ENCODE measurements around the gene TPST1. TPM values are rescaled to one million over a fixed set of nuclear protein-coding genes. Genes with fewer than 3 reads are reported as not detected.
"Not testable (repeated sequence)": the region's sequence is repeated elsewhere in the genome, so short reads cannot be mapped to it uniquely, and the experiment has no call there.

The TPST1 gene
- total RNA-seq, 1 donor from 2014 or later, result 2.1 TPM

- no peak overlapping the region for H3K27ac Mint-ChIP-seq
- intact Hi-C loops (cut with micrococcal nuclease), result no loop called here
- no peaks in the 10 kb centered on the region for H3K36me3 Mint-ChIP-seq (ENCODE audit: low read depth)
- no peaks in the 10 kb centered on the region for H3K4me1 Mint-ChIP-seq
- DNase-seq, result no peak
- H3K27me3 Mint-ChIP-seq, result no peaks in the 10 kb centered on the region
- H3K9me3 Mint-ChIP-seq, result no peaks in the 10 kb centered on the region
- no peak overlapping the region for H3K4me3 Mint-ChIP-seq
Measured at GRCh38 chr7:66356277-66356721, 151.2 kb downstream of the TPST1 start.

DNA sequence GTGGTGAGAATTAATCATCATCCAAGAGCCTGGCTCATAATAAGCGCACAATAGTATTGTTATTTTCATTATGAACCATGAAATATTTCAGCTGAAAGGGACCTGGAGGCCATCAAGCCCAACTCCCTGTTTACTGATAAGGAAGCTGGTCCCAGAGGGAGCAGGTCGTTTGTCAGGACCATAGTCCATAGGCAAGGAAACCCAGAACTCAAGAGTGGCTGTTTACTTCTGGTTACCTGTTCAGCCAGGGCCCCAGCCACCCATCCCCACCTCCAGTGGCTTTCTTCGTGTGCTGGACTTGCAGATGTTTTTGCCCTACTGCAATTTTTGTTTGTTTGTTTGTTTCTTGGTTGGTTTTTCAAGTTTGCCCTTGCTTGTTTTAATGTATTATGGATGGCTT, 152.0 kb downstream of the TPST1 start:
- Mint-ChIP-seq H3K27ac (no peak overlapping the region), H3K36me3 (ENCODE audit: low read depth) (no peaks in the 10 kb centered on the region), H3K4me1 (no peaks in the 10 kb centered on the region), H3K27me3 (no peaks in the 10 kb centered on the region), H3K4me3 (no peak overlapping the region), H3K9me3 (no peaks in the 10 kb centered on the region)
- intact Hi-C loops (cut with micrococcal nuclease), result no loop called here
- DNase-seq, result no peak

DNA sequence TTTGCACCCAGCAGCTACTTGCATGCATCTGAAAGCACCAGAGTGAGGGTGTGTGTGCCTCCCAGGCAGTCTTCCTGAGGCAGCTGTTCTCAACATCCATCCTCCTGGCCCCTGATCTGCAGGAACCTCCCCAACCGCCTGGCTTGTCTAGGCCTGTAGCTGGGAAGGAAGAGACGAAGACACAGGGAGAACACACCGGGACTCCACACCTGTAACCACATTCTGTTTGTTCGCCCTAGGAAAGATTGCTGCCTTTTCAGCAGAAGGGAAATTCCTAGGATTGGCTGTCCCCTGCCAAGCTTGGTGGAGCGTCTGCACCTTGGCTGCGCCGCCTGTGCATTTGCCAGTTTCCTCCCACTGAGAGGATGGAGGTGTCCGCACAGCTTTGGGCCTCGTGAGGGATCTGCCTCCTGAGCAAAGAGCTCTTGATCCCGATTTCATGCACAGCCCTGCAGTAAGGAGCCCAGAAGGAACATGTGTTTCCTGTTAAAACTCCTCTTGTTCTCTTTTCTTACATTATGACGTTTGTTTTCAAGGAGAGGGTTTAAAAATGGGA, 154.6 kb downstream of the TPST1 start:
- no peak for DNase-seq
- Mint-ChIP-seq H3K27me3 (no peaks in the 10 kb centered on the region), H3K4me3 (no peak overlapping the region), H3K9me3 (no peaks in the 10 kb centered on the region), H3K27ac (no peak overlapping the region), H3K36me3 (ENCODE audit: low read depth) (no peaks in the 10 kb centered on the region), H3K4me1 (no peaks in the 10 kb centered on the region)
- intact Hi-C loops (cut with micrococcal nuclease), result no loop called here

- Mint-ChIP-seq H3K27ac (no peak overlapping the region), H3K27me3 (no peaks in the 10 kb centered on the region), H3K36me3 (ENCODE audit: low read depth) (no peaks in the 10 kb centered on the region), H3K9me3 (no peaks in the 10 kb centered on the region), H3K4me3 (no peak overlapping the region), H3K4me1 (no peaks in the 10 kb centered on the region)
- intact Hi-C loops (cut with micrococcal nuclease), result no loop called here
- DNase-seq, result no peak
Measured at GRCh38 chr7:66362136-66362535, 157.0 kb downstream of the TPST1 start.

DNA sequence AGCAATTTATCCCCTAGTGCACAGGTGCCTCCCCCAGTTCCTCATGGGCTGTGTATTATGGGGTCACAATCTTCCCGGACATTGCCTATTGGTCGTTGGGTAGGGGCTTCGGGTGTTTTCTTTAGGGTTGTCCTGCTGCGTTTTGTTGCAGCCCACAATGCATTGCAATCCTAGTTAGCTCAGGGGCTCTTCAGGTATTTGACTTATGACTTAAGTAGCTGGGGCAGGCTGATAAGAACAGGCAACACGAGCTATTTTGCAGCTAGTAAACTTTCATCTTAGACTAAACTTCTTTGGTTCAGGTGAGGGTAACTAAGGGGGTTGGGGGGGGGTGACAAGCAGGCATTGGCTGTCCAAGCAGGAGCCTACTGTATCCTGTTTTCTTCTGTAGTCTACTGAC, 158.5 kb downstream of the TPST1 start:
- Mint-ChIP-seq H3K27me3 (no peaks in the 10 kb centered on the region), H3K4me3 (no peak overlapping the region), H3K4me1 (no peaks in the 10 kb centered on the region), H3K9me3 (no peaks in the 10 kb centered on the region), H3K36me3 (ENCODE audit: low read depth) (no peaks in the 10 kb centered on the region), H3K27ac (no peak overlapping the region)
- no peak for DNase-seq
- intact Hi-C loops (cut with micrococcal nuclease), result no loop called here

DNA sequence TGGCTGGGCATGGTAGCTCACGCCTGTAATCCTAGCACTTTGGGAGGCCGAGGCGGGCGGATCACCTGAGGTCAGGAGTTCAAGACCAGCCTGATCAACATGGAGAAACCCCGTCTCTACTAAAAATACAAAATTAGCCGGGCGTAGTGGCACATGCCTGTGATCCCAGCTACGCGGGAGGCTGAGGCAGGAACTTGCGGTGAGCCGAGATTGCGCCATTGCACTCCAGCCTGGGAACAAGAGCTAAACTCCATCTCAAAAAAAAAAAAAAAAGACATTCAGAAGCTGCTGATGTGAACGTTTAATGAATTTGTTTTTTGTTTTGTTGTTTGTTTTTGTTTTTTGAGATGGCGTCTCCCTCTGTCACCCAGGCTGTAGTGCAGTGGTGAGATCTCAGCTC, 159.9 kb downstream of the TPST1 start:
- H3K4me3 Mint-ChIP-seq; H3K36me3 Mint-ChIP-seq (ENCODE audit: low read depth); H3K9me3 Mint-ChIP-seq; H3K27me3 Mint-ChIP-seq; H3K4me1 Mint-ChIP-seq; intact Hi-C loops (cut with micrococcal nuclease); H3K27ac Mint-ChIP-seq; DNase-seq: not testable (repeated sequence)

GRCh38 chr7:66371096-66371824, 166.1 kb downstream of the TPST1 start:
- Mint-ChIP-seq H3K4me1 (no peaks in the 10 kb centered on the region), H3K27me3 (no peaks in the 10 kb centered on the region), H3K9me3 (no peaks in the 10 kb centered on the region), H3K36me3 (ENCODE audit: low read depth) (no peaks in the 10 kb centered on the region), H3K27ac (no peak overlapping the region), H3K4me3 (no peak overlapping the region)
- intact Hi-C loops (cut with micrococcal nuclease), result no loop called here
- DNase-seq, result no peak

- H3K27ac Mint-ChIP-seq; H3K9me3 Mint-ChIP-seq; intact Hi-C loops (cut with micrococcal nuclease); H3K27me3 Mint-ChIP-seq; H3K4me3 Mint-ChIP-seq; H3K4me1 Mint-ChIP-seq; DNase-seq; H3K36me3 Mint-ChIP-seq (ENCODE audit: low read depth): not testable (repeated sequence)
Measured at GRCh38 chr7:66374141-66374840, 169.2 kb downstream of the TPST1 start.

DNA sequence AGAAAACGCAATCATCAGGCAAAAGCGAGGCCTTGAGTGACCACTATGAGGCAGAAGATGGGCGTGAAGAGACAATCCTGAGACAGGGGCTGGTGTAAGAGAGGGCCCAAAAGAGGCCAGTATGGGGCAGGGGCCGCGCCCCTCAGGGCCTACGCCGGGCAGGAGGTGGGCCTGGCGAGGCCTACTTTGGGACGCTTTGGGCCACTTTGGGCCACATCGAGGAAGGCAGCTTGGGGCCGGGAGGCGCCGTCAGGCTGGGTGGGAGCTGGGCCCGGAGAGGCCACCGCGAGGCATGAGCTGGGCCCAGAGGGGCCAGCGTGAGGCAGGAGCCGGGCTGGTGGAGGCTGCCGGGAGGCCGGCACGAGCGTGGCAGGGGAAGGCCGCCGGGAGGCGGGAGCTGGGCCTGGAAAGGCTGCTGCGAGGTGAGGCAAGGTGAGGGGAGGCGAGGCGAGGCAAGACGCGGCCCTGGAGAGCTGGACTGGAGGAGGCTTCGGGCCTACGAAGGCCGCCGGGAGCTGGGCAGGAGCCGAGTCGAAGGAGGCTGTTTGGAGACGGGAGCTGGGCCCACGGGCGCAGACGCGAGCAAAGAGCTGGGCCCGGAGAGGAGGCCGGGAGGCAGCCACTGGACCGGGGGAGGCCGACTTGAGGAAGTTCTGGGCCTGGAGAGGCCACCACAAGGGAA, 171.3 kb downstream of the TPST1 start:
- intact Hi-C loops (cut with micrococcal nuclease), result no loop called here

DNA sequence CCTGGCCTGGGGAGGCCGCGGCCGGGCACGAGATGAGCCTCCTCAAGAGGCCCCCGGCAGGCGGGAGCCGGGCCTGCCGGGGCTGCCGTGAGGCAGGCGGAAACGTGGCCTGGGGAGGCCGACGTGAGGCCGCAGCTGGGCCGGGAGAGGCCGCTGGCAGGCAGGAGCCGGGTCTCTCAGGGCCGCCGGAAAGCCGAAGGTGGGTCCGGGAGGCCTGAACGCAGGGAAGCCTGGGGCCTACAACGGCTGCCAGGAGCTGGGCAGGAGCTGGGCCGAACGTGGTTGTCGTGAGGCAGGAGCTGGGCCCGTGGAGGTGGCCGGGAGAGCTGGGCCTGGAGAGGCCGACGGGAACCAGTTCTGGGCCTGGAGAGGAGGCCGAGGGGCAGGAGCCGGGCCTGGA, 171.9 kb downstream of the TPST1 start:
- no peak for DNase-seq
- H3K9me3 Mint-ChIP-seq, result no peaks in the 10 kb centered on the region
- peaks cover 2% of the 10 kb centered on the region for H3K36me3 Mint-ChIP-seq (ENCODE audit: low read depth)
- H3K4me3 Mint-ChIP-seq, result no peak overlapping the region
- no peaks in the 10 kb centered on the region for H3K4me1 Mint-ChIP-seq
- H3K27ac Mint-ChIP-seq, result no peak overlapping the region
- H3K27me3 Mint-ChIP-seq, result no peaks in the 10 kb centered on the region
- intact Hi-C loops (cut with micrococcal nuclease), result no loop called here

More for the DNA sequence above, 171.3 kb downstream of the TPST1 start:
- Mint-ChIP-seq H3K9me3 (no peaks in the 10 kb centered on the region), H3K4me1 (no peaks in the 10 kb centered on the region), H3K27me3 (no peaks in the 10 kb centered on the region), H3K4me3 (no peak overlapping the region), H3K36me3 (ENCODE audit: low read depth) (peaks cover 2% of the 10 kb centered on the region), H3K27ac (no peak overlapping the region)
- DNase-seq, result no peak

DNA sequence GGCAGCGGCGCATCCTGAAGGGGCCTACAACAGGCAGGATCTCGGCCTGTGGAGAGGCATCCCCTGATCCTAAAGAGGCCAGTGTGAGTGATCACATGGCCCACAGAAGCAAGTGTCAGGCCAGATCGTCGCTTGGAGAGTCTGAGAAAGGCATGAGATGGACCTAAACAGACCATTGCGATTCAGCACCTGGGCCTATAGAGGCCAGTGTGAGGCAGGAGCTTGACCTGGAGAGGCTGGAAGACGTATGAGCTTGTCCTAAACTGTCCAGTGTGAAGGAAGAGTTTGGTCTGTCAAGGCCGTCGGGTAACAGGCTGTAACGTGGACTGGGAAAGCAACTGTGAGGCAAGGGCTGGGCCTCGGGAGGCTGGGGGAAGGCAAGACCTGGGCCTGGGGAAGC, 172.6 kb downstream of the TPST1 start:
- H3K4me1 Mint-ChIP-seq, result no peaks in the 10 kb centered on the region
- H3K27ac Mint-ChIP-seq, result no peak overlapping the region
- no peak for DNase-seq
- intact Hi-C loops (cut with micrococcal nuclease), result no loop called here
- H3K36me3 Mint-ChIP-seq (ENCODE audit: low read depth), result peaks cover 2% of the 10 kb centered on the region
- no peaks in the 10 kb centered on the region for H3K9me3 Mint-ChIP-seq
- no peak overlapping the region for H3K4me3 Mint-ChIP-seq
- no peaks in the 10 kb centered on the region for H3K27me3 Mint-ChIP-seq

GRCh38 chr7:66379542-66380160, 174.5 kb downstream of the TPST1 start:
- intact Hi-C loops (cut with micrococcal nuclease), result no loop called here
- H3K27ac Mint-ChIP-seq, result no peak overlapping the region
- DNase-seq, result no peak
- no peaks in the 10 kb centered on the region for H3K4me1 Mint-ChIP-seq
- H3K27me3 Mint-ChIP-seq, result no peaks in the 10 kb centered on the region
- peaks cover 2% of the 10 kb centered on the region for H3K36me3 Mint-ChIP-seq (ENCODE audit: low read depth)
- H3K4me3 Mint-ChIP-seq, result no peak overlapping the region
- no peaks in the 10 kb centered on the region for H3K9me3 Mint-ChIP-seq

- Mint-ChIP-seq H3K9me3 (no peaks in the 10 kb centered on the region), H3K27me3 (no peaks in the 10 kb centered on the region), H3K4me3 (no peak overlapping the region), H3K27ac (no peak overlapping the region), H3K4me1 (peaks cover 2% of the 10 kb centered on the region), H3K36me3 (ENCODE audit: low read depth) (peaks cover 2% of the 10 kb centered on the region)
- no peak for DNase-seq
- intact Hi-C loops (cut with micrococcal nuclease), result no loop called here
Measured at GRCh38 chr7:66380272-66380888, 175.2 kb downstream of the TPST1 start.

Data from activated CD4-positive, alpha-beta T cell treated with anti-CD3 and anti-CD28 coated beads, Interleukin-2, amount 10 ng/mL, durations not matched to agents 24 days and 14 days (primary cell).